Neural progenitor cell (in vitro differentiated cells): ENCODE results near the gene CFL1. TPM values are rescaled to one million over a fixed set of nuclear protein-coding genes. Genes with fewer than 3 reads are reported as not detected.

ENCODE experiments used
- DNase-seq: peaks from one replicate; pipeline ENCODE4 v3.0.0-alpha.2; 2016; ENCODE audit warnings: low spot score
- H2AFZ ChIP-seq: fragments of 200-600 bp; sonication (generic); replicated peaks from 2 replicates; pipeline ENCODE4 v1.6.1; 2016; ENCODE audit warnings: antibody characterized with exemption
- H3F3A ChIP-seq: fragments of 200-600 bp; sonication (generic); 2 replicates; pipeline ENCODE4 v1.6.1; 2016; ENCODE audit warnings: antibody characterized with exemption, low read depth
- H3K27ac ChIP-seq: fragments of 200-600 bp; sonication (generic); 2 replicates; pipeline ENCODE4 v1.5.1; 2016; ENCODE audit warnings: mild to moderate bottlenecking
- H3K27me3 ChIP-seq: fragments of 200-600 bp; sonication (generic); 2 replicates; pipeline ENCODE4 v1.6.1; 2016; ENCODE audit warnings: mild to moderate bottlenecking, moderate library complexity
- H3K36me3 ChIP-seq: fragments of 200-600 bp; sonication (generic); 2 replicates; pipeline ENCODE4 v1.5.1; 2016
- H3K4me1 ChIP-seq: fragments of 200-600 bp; sonication (generic); 2 replicates; pipeline ENCODE4 v1.6.1; 2016; ENCODE audit warnings: mixed run types
- H3K4me2 ChIP-seq: fragments of 200-600 bp; sonication (generic); 2 replicates; pipeline ENCODE4 v1.6.1; 2016
- H3K4me3 ChIP-seq: fragments of 200-600 bp; sonication (generic); 2 replicates; pipeline ENCODE4 v1.5.1; 2016
- H3K79me2 ChIP-seq: fragments of 200-600 bp; sonication (generic); 2 replicates; pipeline ENCODE4 v1.6.1; 2016; ENCODE audit warnings: low read depth
- H3K9ac ChIP-seq: fragments of 200-600 bp; sonication (generic); 2 replicates; pipeline ENCODE4 v1.6.1; 2016
- H3K9me3 ChIP-seq: fragments of 200-600 bp; sonication (generic); 2 replicates; pipeline ENCODE4 v1.5.1; 2016; ENCODE audit warnings: low read depth
- H4K20me1 ChIP-seq: fragments of 200-600 bp; sonication (generic); 2 replicates; pipeline ENCODE4 v1.6.1; 2016; ENCODE audit warnings: low read depth
- H3K27ac Mint-ChIP-seq: 3 replicates; pipeline ENCODE4 v1.8.0; 2021; ENCODE audit warnings: mixed read lengths
- H3K27me3 Mint-ChIP-seq: 2 replicates; pipeline ENCODE4 v1.8.0; 2022; ENCODE audit warnings: low read depth, mild to moderate bottlenecking, inconsistent platforms, moderate library complexity, mixed read lengths; ENCODE audit not compliant: insufficient read depth
- H3K36me3 Mint-ChIP-seq: 3 replicates; pipeline ENCODE4 v1.8.0; 2021; ENCODE audit warnings: mixed read lengths
- H3K4me1 Mint-ChIP-seq: 3 replicates; pipeline ENCODE4 v1.8.0; 2021; ENCODE audit warnings: mixed read lengths
- H3K4me3 Mint-ChIP-seq: 3 replicates; pipeline ENCODE4 v1.8.0; 2021; ENCODE audit warnings: mild to moderate bottlenecking, moderate library complexity, mixed read lengths
- H3K9me3 Mint-ChIP-seq: 3 replicates; pipeline ENCODE4 v1.8.0; 2020; ENCODE audit warnings: mixed read lengths
- EZH2 ChIP-seq: fragments of 200-600 bp; sonication (generic); IDR thresholded peaks from 2 replicates; pipeline ENCODE4 v1.6.1; 2017; ENCODE audit warnings: antibody characterized with exemption, mild to moderate bottlenecking, moderate library complexity
- EZH2phosphoT487 ChIP-seq: fragments of 200-600 bp; sonication (generic); IDR thresholded peaks from 2 replicates; pipeline ENCODE4 v1.6.1; 2017; ENCODE audit warnings: antibody characterized with exemption
- total RNA-seq: library from RNA; depleted of rRNA; stranded (reverse); fragments of >200 nt; gene quantifications from 2 replicates; pipeline ENCODE4 v1.2.3, GENCODE V29; 2015; ENCODE audit warnings: low replicate concordance
- TF ChIP-seq, protein P1 (sequence below): fragments of 200-600 bp; sonication (generic); IDR thresholded peaks from 2 replicates; pipeline ENCODE4 v1.5.1; 2017; ENCODE audit warnings: antibody characterized with exemption, mild to moderate bottlenecking

Gene CFL1
- total RNA-seq, 1 donor from 2014 or later, result 704 TPM

DNA sequence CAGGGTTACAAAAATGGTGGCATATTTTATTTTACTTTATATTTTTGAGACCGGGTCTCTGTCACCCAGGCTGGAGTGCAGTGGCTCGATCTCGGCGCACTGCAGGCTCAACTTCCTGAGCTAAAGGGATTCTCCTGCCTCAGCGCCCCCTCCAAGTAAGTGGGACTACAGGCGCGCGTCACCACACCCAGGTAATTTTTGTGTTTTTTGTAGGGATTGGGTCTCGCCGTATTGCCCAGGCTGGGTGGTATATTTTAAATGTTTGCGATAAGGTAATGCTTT lies 42.9 kb upstream of the CFL1 start:
- no peaks in the 10 kb centered on the region for H3K36me3 Mint-ChIP-seq
- H3K9me3 ChIP-seq, result no peaks in the 10 kb centered on the region
- H3K9ac ChIP-seq, result no peak overlapping the region
- no peaks in the 10 kb centered on the region for H3K79me2 ChIP-seq
- peaks cover 20% of the 10 kb centered on the region for H3K4me1 Mint-ChIP-seq
- peaks cover 42% of the 10 kb centered on the region for H3K27me3 Mint-ChIP-seq
- H3K36me3 ChIP-seq, result no peaks in the 10 kb centered on the region
- no peak overlapping the region for H2AFZ ChIP-seq
- H3K27ac ChIP-seq, result no peak overlapping the region
- H3K4me2 ChIP-seq, result peak overlapping the region; percentile 77
- no peak overlapping the region for H3K27ac Mint-ChIP-seq
- peak overlapping the region; percentile 79 for H3K4me3 Mint-ChIP-seq
- H3F3A ChIP-seq, result peaks cover 13% of the 10 kb centered on the region
- peaks cover 99% of the 10 kb centered on the region for H3K27me3 ChIP-seq
- no peaks in the 10 kb centered on the region for H3K9me3 Mint-ChIP-seq
- peaks cover 5% of the 10 kb centered on the region for H3K4me1 ChIP-seq
- TF ChIP-seq EZH2phosphoT487, result no peak
- DNase-seq, result no peak
- H4K20me1 ChIP-seq, result no peaks in the 10 kb centered on the region
- peak overlapping the region; percentile 47 for H3K4me3 ChIP-seq

DNA sequence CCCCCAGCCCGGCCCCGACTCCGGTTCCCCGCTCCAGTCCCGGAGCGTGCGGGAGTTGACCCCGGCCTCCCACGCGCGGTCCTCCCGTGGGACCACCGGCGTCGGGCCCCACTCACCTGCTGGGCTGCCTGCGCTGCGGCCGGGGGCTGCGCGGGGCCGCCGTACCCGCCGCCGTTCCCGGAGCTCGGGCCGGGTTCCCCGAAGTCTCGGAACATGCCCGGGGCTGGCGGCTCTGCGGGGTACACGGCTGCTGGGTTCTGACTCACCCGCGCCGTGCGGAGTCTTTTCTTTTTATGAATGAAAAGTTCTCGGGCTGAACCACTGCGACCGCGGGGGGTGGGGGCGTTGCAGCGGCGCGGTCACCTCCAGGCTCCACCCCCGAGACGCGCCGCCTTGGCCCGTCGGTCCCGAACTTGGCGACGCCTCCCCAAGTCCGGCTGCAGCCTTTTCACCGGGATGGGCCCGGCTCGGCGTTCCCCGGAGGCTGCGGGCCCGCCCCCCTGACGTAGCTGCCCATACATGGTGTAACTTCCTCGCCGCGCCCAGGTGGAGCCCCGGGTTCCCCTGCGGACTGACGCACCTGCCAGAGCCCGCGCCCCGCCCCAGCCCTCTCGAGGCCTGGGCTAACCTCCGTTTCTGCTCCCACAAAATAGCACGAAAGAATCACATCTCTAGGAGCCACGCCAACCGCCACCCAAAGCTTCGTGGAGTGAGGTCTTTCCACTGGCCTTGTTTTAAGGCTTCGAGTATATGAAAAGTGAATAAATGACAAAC lies 42.3 kb upstream of the CFL1 start, which contains the start of gene FOSL1:
TSS of gene FOSL1 (minus strand) at position 264 of the 774 bp plus-strand sequence. CDS start at position 215, 49 bp downstream.
- Histone ChIP-seq H3K27me3 (peaks cover 93% of the 10 kb centered on the region), H3K36me3 (no peaks in the 10 kb centered on the region), H3K4me3 (peak within 1 kb of the TSS; percentile 47), H3F3A (peaks cover 13% of the 10 kb centered on the region), H3K4me2 (peak within 1 kb of the TSS; percentile 77), H3K9ac (no peak within 1 kb of the TSS), H3K9me3 (no peaks in the 10 kb centered on the region), H2AFZ (peak within 1 kb of the TSS; percentile 30), H3K27ac (no peak within 1 kb of the TSS), H3K79me2 (no peaks in the 10 kb centered on the region), H3K4me1 (peaks cover 5% of the 10 kb centered on the region), H4K20me1 (no peaks in the 10 kb centered on the region)
- H3K4me1 Mint-ChIP-seq, result peaks cover 20% of the 10 kb centered on the region
- H3K36me3 Mint-ChIP-seq, result no peaks in the 10 kb centered on the region
- no peak within 1 kb of the TSS for H3K27ac Mint-ChIP-seq
- TF ChIP-seq EZH2, result peak; percentile 87
- TF ChIP-seq, protein P1, sequence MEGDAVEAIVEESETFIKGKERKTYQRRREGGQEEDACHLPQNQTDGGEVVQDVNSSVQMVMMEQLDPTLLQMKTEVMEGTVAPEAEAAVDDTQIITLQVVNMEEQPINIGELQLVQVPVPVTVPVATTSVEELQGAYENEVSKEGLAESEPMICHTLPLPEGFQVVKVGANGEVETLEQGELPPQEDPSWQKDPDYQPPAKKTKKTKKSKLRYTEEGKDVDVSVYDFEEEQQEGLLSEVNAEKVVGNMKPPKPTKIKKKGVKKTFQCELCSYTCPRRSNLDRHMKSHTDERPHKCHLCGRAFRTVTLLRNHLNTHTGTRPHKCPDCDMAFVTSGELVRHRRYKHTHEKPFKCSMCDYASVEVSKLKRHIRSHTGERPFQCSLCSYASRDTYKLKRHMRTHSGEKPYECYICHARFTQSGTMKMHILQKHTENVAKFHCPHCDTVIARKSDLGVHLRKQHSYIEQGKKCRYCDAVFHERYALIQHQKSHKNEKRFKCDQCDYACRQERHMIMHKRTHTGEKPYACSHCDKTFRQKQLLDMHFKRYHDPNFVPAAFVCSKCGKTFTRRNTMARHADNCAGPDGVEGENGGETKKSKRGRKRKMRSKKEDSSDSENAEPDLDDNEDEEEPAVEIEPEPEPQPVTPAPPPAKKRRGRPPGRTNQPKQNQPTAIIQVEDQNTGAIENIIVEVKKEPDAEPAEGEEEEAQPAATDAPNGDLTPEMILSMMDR, result no peak
- TF ChIP-seq EZH2phosphoT487, result peak; percentile 73
- no peaks in the 10 kb centered on the region for H3K9me3 Mint-ChIP-seq
- peak within 1 kb of the TSS; percentile 79 for H3K4me3 Mint-ChIP-seq
- peaks cover 42% of the 10 kb centered on the region for H3K27me3 Mint-ChIP-seq
- peak; percentile 84 for DNase-seq

DNA sequence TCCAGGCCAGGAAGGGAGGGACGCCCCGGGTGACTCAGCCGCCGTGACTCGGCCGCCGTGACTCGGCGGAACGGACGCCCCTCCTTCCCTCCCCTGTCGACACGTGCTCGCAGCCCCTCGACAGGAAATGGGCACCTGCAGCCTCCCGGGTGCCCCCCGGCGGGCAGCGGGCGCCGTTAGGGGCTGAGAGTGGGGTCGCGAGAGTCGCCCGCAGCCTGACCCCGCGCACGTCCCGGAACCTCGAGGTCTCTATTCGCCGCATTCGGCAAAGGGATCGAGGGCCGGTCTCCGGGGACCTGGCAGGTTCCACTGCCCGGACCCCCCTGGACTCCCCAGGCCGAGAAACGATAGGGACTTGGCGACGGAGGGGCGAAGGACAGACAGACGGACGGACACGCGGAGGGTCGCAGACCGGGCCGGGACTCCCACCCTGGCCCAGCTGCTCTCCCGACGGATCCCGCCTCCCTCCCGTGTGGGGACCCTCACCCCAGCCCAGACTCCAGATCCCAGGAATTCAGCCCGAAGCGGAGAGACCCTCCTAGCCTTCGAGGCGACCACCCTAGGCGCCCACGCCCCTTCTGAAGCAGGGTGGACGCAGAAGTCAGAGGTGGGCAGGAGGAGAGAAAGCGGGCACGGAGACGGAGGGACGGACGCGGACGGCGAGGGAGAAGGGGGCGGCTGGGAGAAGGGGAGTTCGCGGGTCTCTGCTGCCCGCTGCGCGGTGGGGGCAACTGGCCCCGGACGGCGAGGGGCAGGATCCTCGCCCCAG lies 41.6 kb upstream of the CFL1 start:
- peaks cover 42% of the 10 kb centered on the region for H3K27me3 Mint-ChIP-seq
- no peaks in the 10 kb centered on the region for H3K9me3 ChIP-seq
- DNase-seq, result peak; percentile 45
- H3K27ac ChIP-seq, result no peak overlapping the region
- no peaks in the 10 kb centered on the region for H3K9me3 Mint-ChIP-seq
- peaks cover 5% of the 10 kb centered on the region for H3K4me1 ChIP-seq
- peaks cover 20% of the 10 kb centered on the region for H3K4me1 Mint-ChIP-seq
- H3K4me3 ChIP-seq, result peak overlapping the region; percentile 47
- peak; percentile 81 for TF ChIP-seq EZH2phosphoT487
- TF ChIP-seq EZH2, result peak; percentile 99
- TF ChIP-seq, protein P1, result no peak
- no peaks in the 10 kb centered on the region for H3K36me3 Mint-ChIP-seq
- H3K79me2 ChIP-seq, result no peaks in the 10 kb centered on the region
- peak overlapping the region; percentile 30 for H2AFZ ChIP-seq
- peaks cover 13% of the 10 kb centered on the region for H3F3A ChIP-seq
- H3K27ac Mint-ChIP-seq, result no peak overlapping the region
- no peaks in the 10 kb centered on the region for H3K36me3 ChIP-seq
- no peaks in the 10 kb centered on the region for H4K20me1 ChIP-seq
- peak overlapping the region; percentile 79 for H3K4me3 Mint-ChIP-seq
- peak overlapping the region; percentile 77 for H3K4me2 ChIP-seq
- H3K9ac ChIP-seq, result no peak overlapping the region
- peaks cover 86% of the 10 kb centered on the region for H3K27me3 ChIP-seq
